ENCODE measurements around the gene BAIAP2. TPM values are rescaled to one million over a fixed set of nuclear protein-coding genes. Genes with fewer than 3 reads are reported as not detected.

BAIAP2 gene
- total RNA-seq, 2 experiments from 2014 or later = 7.7 to 10.0 TPM

- Mint-ChIP-seq H3K27ac (peak overlapping the region; percentile 45), H3K27me3 (no peaks in the 10 kb centered on the region), H3K4me3 (no peak overlapping the region)
These were observed 23.4 kb downstream of the BAIAP2 start for GRCh38 chr17:81058263-81058871.

GRCh38 chr17:81059026-81059425 lies 24.1 kb downstream of the BAIAP2 start:
- Mint-ChIP-seq H3K27me3 (no peaks in the 10 kb centered on the region), H3K9me3 (no peaks in the 10 kb centered on the region), H3K4me3 (no peak overlapping the region), H3K36me3 (no peaks in the 10 kb centered on the region), H3K4me1 (peaks cover 5% of the 10 kb centered on the region), H3K27ac (no peak overlapping the region)
- no peak for DNase-seq

More at GRCh38 chr17:81058263-81058871, 23.4 kb downstream of the BAIAP2 start:
- Mint-ChIP-seq H3K36me3 (no peaks in the 10 kb centered on the region), H3K4me1 (peaks cover 4% of the 10 kb centered on the region), H3K9me3 (no peaks in the 10 kb centered on the region)
- DNase-seq = peak; percentile 24

- Mint-ChIP-seq H3K27ac (no peak overlapping the region), H3K4me1 (peaks cover 6% of the 10 kb centered on the region), H3K36me3 (no peaks in the 10 kb centered on the region)
These were observed 25.5 kb downstream of the BAIAP2 start for GRCh38 chr17:81060416-81060815.

GRCh38 chr17:81061027-81061735 lies 26.2 kb downstream of the BAIAP2 start:
- peaks cover 6% of the 10 kb centered on the region for H3K4me1 Mint-ChIP-seq
- no peak overlapping the region for H3K27ac Mint-ChIP-seq
- no peaks in the 10 kb centered on the region for H3K27me3 Mint-ChIP-seq
- no peaks in the 10 kb centered on the region for H3K36me3 Mint-ChIP-seq
- no peak overlapping the region for H3K4me3 Mint-ChIP-seq
- no peak for DNase-seq
- H3K9me3 Mint-ChIP-seq = no peaks in the 10 kb centered on the region

More at GRCh38 chr17:81060416-81060815, 25.5 kb downstream of the BAIAP2 start:
- no peak for DNase-seq
- Mint-ChIP-seq H3K9me3 (no peaks in the 10 kb centered on the region), H3K27me3 (no peaks in the 10 kb centered on the region), H3K4me3 (no peak overlapping the region)

GRCh38 chr17:81062014-81062780 lies 27.2 kb downstream of the BAIAP2 start:
- DNase-seq = no peak
- Mint-ChIP-seq H3K4me1 (peaks cover 6% of the 10 kb centered on the region), H3K27ac (no peak overlapping the region), H3K4me3 (no peak overlapping the region), H3K9me3 (no peaks in the 10 kb centered on the region), H3K27me3 (no peaks in the 10 kb centered on the region), H3K36me3 (no peaks in the 10 kb centered on the region)

- H3K9me3 Mint-ChIP-seq = no peaks in the 10 kb centered on the region
- H3K27me3 Mint-ChIP-seq = no peaks in the 10 kb centered on the region
- no peak overlapping the region for H3K4me3 Mint-ChIP-seq
- H3K4me1 Mint-ChIP-seq = peaks cover 2% of the 10 kb centered on the region
- H3K36me3 Mint-ChIP-seq = no peaks in the 10 kb centered on the region
- DNase-seq = no peak
- no peak overlapping the region for H3K27ac Mint-ChIP-seq
These were observed 28.4 kb downstream of the BAIAP2 start for GRCh38 chr17:81063106-81064093.

- H3K4me1 Mint-ChIP-seq = peaks cover 2% of the 10 kb centered on the region
- no peaks in the 10 kb centered on the region for H3K27me3 Mint-ChIP-seq
- no peak for DNase-seq
- H3K27ac Mint-ChIP-seq = no peak overlapping the region
- H3K4me3 Mint-ChIP-seq = no peak overlapping the region
- no peaks in the 10 kb centered on the region for H3K9me3 Mint-ChIP-seq
- no peaks in the 10 kb centered on the region for H3K36me3 Mint-ChIP-seq
These were observed 29.9 kb downstream of the BAIAP2 start for GRCh38 chr17:81064678-81065475.

- Mint-ChIP-seq H3K9me3 (no peaks in the 10 kb centered on the region), H3K4me1 (peaks cover 2% of the 10 kb centered on the region), H3K27me3 (no peaks in the 10 kb centered on the region), H3K27ac (no peak overlapping the region), H3K4me3 (no peak overlapping the region), H3K36me3 (no peaks in the 10 kb centered on the region)
- DNase-seq = no peak
These were observed 30.5 kb downstream of the BAIAP2 start for GRCh38 chr17:81065500-81065899.

GRCh38 chr17:81066072-81066471 lies 31.1 kb downstream of the BAIAP2 start:
- Mint-ChIP-seq H3K4me1 (peaks cover 2% of the 10 kb centered on the region), H3K9me3 (no peaks in the 10 kb centered on the region), H3K36me3 (no peaks in the 10 kb centered on the region), H3K4me3 (no peak overlapping the region), H3K27ac (no peak overlapping the region), H3K27me3 (no peaks in the 10 kb centered on the region)
- no peak for DNase-seq

GRCh38 chr17:81066771-81067315 lies 31.9 kb downstream of the BAIAP2 start:
- peaks cover 2% of the 10 kb centered on the region for H3K4me1 Mint-ChIP-seq
- H3K36me3 Mint-ChIP-seq = no peaks in the 10 kb centered on the region
- H3K27me3 Mint-ChIP-seq = no peaks in the 10 kb centered on the region
- no peaks in the 10 kb centered on the region for H3K9me3 Mint-ChIP-seq
- H3K27ac Mint-ChIP-seq = no peak overlapping the region
- H3K4me3 Mint-ChIP-seq = no peak overlapping the region
- no peak for DNase-seq

GRCh38 chr17:81067391-81067811 lies 32.5 kb downstream of the BAIAP2 start:
- no peaks in the 10 kb centered on the region for H3K9me3 Mint-ChIP-seq
- no peak overlapping the region for H3K4me3 Mint-ChIP-seq
- DNase-seq = no peak
- no peaks in the 10 kb centered on the region for H3K27me3 Mint-ChIP-seq
- no peak overlapping the region for H3K27ac Mint-ChIP-seq
- H3K36me3 Mint-ChIP-seq = peaks cover 2% of the 10 kb centered on the region
- peaks cover 2% of the 10 kb centered on the region for H3K4me1 Mint-ChIP-seq

- peaks cover 2% of the 10 kb centered on the region for H3K36me3 Mint-ChIP-seq
These were observed 33.6 kb downstream of the BAIAP2 start for GRCh38 chr17:81068411-81069134.

GRCh38 chr17:81069135-81069645 lies 34.2 kb downstream of the BAIAP2 start:
- H3K4me1 Mint-ChIP-seq = no peaks in the 10 kb centered on the region
- no peak overlapping the region for H3K4me3 Mint-ChIP-seq
- DNase-seq = no peak
- H3K9me3 Mint-ChIP-seq = no peaks in the 10 kb centered on the region
- peaks cover 2% of the 10 kb centered on the region for H3K36me3 Mint-ChIP-seq
- no peaks in the 10 kb centered on the region for H3K27me3 Mint-ChIP-seq
- H3K27ac Mint-ChIP-seq = no peak overlapping the region

More at GRCh38 chr17:81068411-81069134, 33.6 kb downstream of the BAIAP2 start:
- H3K4me1 Mint-ChIP-seq = peaks cover 2% of the 10 kb centered on the region
- no peak for DNase-seq
- no peaks in the 10 kb centered on the region for H3K27me3 Mint-ChIP-seq
- H3K4me3 Mint-ChIP-seq = no peak overlapping the region
- H3K9me3 Mint-ChIP-seq = no peaks in the 10 kb centered on the region
- no peak overlapping the region for H3K27ac Mint-ChIP-seq

All from activated naive CD8-positive, alpha-beta T cell treated with anti-CD3 and anti-CD28 coated beads for 36 hours (primary cell).